Activated gamma-delta T cell (primary cell): ENCODE results near the gene RPTOR.

Source experiments
- DNase-seq: peaks from one replicate; lab custom pipeline; 2025; lab: John Stamatoyannopoulos, UW

RPTOR gene

DNA sequence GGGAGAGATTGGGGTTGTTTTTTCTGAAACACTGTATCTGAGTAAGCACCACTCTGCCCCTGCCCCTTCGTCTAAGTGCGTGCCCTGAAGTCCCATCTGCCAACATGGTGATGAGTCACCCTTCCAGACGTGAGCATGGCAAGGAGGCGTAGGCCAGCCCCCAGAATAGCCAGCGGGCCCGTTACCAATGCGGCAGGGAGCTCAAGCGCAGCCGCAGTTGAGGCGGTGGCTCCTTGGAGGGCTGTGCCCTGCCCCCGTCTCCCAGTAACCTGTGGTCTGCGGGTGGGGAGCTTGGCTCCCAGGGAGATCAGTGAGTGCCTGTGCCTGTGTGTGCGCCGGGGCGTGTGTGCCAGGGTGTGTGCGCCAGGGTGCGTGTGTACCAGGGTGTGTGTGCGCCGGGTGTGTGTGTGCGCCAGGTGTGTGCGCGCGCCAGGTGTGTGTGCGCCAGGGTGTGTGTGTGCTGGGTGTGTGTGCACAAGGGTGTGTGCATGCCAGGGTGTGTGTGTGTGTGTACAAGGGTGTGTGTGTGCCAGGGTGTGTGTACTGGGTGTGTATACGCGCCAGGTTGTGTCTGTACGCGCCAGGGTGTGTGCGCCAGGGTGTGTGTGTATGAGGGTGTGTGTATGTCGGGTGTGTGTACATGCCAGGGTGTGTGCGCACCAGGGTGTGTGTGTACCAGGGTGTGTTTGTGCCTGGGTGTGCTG lies 348.4 kb downstream of the RPTOR start:
- DNase-seq: no peak

DNA sequence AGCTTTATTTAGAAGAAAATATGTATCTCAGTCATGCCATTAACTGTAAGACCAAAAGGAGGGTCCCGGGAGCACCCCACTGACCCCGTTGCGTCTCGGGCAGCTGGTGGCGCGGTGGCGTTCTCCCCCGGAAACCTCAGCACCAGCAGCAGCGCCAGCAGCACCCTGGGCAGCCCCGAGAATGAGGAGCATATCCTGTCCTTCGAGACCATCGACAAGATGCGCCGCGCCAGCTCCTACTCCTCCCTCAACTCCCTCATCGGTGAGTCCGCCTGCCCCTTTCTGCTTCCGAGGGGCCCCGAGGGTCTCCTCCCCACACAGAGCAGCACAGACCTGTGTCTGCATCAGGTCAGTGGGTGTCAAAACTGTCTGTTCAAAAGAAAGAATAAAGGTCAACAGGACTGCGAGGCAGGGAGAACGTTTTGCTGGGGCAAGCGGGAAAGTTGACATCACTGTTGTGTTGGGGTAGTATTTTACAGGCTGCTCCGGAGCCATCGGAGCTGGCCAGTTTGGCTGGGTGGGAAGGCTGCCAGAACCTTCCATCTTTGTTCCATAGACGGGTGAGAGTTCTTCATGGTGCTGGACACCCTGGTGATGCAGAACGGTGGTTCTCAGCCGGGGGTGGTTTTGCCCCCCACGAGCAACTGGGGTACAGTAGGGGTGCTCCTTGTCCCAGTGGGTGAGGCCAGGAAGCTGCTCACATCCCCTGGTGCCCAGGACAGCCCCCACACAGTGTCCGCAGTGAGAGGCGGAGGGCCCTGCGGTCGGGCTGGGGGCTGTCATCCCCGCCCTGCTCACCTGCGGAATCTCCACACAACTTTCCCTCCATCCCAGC lies 349.2 kb downstream of the RPTOR start:
- DNase-seq: no peak

- no peak for DNase-seq
These were observed 349.7 kb downstream of the RPTOR start for GRCh38 chr17:80894439-80894721.

DNA sequence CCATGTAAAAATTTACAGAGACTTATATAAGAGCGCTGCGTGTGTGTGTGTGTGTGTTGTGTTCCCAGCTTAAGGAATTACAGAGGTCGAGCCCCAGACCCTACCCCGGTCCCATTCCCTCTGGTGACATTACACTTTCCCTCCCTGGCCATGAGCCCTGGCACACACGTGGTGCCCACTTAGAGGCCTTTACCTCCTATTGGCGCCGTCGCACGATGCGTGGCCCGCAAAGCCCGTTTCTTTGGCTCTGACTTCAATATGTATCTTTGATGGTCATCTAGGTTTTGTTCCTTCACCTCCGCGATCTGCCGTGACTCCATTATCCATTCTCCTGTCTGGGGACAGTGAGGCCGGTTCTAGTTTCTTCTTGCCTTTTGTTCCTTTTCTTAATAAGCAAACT lies 350.1 kb downstream of the RPTOR start:
- DNase-seq: no peak

DNA sequence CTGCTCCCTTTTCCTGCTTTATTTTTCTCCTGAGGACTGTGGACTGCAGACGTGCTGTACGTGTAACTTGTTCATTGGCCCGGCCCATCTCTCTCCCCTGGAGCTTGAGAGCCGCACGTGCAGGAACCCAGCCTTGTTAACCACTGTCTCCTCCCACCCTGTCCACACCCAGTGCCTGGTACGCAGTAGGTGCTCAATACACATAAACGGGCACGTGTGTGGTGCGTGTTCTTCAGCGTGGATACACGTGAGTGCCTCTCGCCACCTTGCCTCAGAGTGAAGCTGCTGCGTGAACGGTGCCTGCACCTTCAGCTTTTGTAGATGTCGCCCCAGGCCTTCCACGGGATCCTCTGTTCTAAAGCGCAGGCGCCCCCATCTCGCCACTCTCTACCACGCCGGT lies 350.7 kb downstream of the RPTOR start:
- no peak for DNase-seq

DNA sequence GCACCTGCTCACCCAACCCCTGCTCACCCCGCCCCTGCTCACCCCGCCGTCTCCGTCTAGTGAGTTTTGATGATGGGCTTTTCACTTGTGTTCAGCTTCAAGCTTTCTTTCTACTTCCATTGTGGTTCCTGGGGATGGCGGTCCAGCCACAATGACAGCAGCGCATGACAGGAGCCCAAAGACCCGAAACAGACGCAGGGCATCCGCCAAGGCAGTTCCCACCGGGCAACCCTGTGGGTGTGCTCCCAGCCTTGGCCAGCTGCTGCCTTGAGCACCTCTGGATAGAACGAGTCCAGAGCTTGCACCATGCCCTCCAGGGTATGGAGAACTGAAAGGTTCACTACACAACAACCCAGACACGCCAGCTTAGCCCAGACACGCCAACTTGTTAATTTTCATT lies 354.1 kb downstream of the RPTOR start:
- DNase-seq: no peak

DNA sequence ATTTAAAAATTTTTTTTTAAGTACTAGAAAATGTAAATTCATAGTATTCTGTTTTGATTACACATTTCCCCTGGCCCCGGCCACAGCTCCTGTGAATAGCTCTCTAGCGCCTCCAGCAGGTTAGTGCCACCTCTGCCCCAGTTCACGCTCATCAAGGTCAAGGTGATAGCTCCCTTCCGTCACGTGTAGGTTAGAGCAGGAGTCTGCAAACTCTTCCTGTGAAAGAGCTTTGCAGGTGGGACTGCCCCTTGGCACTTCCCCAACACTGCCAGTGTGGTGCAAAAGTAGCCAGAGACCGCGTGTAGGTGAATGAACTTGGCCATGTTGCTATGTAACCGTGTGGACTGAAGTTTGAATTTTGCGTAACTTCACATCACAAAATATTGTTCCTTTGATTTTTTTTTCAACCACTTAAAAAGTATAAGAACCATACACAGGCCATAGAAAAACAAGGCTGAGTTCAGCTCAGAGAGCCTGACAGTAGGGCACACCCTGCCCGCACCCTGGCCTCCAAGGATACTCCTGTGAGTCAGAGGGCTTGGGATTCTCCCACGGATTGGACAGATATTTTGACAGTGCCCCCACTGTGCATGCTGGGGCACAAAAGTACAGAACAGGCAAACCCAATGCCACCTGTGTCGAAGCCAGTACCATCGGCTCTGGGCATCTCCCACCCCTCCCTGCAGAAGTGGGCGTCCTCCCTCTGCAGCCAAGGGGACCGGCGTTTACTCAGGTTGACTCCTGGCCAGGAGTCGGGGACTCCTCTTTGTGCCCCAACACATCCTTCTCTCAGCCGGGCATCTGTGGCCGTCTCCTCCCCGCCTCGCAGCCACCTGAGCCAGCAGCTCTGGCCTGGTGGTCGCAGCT lies 355.0 kb downstream of the RPTOR start:
- no peak for DNase-seq

- DNase-seq: no peak
These were observed 356.7 kb downstream of the RPTOR start for GRCh38 chr17:80901319-80901718.

- DNase-seq: no peak
These were observed 357.7 kb downstream of the RPTOR start for GRCh38 chr17:80902197-80902962.

DNA sequence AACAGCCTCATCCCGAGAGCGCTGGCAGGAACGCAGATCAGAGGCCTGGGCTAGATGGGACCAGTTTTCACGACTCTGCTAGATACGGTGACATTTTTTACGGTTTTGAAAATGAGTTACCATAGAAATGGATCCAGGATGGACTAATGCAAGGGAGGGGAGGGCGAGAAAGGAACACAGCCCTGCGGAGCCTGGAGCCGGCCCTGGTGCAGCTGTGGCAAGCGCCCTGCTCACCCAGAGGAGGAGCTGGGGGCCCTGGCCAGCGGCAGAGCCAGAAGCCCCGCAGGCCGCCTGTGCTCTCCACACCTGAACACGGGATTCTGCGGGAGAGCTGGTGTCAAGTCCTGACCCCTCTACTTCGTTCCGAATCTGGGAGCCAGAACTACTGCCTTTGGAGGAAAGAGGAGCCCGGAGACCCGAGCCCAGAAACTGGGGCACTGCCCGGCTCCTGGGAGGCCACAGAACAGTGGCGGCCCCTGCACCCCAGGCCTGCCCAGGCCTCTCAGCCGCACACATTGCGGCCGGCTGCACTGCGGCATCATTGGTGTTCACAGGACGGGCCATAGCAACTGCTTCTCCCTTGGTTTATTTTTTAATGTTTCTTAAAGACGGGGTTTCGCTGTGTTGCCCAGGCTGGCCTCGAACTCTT lies 358.4 kb downstream of the RPTOR start:
- DNase-seq: no peak

DNA sequence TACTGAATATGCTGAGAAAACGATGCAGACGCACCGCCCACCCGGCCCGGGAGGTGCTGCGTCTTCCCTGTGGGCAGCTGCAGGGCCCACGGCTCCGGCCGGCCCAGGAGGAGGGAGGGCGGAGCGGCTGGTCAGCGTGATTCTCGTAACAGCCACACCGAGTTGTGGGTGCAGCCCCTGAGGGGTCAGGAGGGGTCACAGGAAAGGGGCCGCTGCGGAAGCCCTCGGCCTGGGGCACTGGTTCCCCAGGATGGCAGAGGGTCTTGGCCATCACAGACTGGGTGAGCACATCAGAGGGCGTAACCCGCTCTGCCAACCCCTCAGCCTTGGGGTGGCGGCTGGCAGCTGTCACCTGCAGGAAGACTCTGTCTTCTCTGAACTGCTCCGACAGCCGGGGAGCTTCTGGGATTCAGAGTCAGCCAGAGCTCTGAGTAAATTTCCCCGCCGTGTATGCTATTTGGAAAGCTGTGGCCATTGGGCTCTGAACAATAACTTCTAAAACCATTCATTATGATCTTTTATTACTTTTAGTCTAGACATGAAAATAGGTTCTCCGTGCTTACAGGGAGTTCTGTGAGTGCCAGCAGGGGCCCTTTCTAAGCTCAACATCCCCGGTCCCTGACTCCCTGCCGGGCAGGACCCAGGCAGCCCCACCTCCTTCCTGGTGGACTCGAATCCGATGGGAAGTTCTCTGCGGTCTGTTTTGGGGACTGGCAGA lies 359.6 kb downstream of the RPTOR start:
- no peak for DNase-seq

DNA sequence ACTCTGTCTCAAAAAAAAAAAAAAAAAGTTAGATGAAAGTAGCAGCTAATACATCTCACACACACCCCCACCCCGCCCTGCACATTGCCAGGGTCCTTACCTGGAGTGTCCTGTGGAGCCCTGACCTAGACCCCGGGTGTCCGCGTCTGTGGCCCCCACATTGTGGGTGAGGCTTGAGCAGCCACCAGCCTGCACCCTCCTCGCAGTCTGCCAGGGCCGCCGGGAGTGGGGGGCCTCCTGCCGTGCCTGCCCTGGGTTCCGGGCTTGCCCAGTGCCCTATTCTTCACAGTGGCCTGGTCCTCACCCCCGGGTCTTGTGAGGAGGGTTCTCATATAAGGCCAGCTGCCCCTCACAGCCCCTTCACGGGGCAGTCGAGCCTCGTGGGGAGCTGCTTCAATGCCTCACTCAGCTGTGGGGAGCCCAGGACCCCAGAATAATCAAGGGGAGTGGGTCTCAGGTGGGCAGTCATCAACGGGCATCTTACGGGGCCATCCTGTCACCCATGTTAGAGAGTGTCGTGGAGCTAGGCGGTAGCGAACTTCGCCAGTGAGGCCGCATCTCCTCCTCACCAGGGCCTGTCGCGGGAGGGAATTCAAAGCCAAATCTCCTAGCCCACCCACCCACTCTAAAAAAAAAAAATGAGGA lies 361.1 kb downstream of the RPTOR start:
- no peak for DNase-seq

GRCh38 chr17:80906364-80907259 lies 362.0 kb downstream of the RPTOR start:
- DNase-seq: no peak

DNA sequence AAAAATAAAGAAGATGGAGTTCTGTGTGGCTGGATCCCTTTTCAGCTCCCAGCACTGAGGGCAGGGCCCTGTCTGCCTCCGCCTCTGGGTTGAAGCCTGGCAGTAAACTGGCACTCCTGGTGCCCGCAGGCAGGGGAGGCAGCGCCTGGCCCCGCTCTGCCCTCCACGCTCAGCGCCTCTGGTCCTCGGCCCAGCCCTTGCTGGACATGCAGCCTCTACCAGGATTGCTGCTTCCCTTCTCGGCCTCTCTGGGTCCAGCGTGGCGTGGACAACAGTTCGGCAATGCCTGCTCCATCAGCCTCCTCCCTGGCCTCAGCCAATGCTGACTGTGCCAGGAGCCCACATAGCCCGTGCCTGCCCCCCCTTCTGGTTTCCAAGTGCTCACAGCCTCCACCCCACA lies 362.6 kb downstream of the RPTOR start:
- no peak for DNase-seq

- no peak for DNase-seq
These were observed 363.6 kb downstream of the RPTOR start for GRCh38 chr17:80908211-80908610.

- DNase-seq: no peak
These were observed 364.1 kb downstream of the RPTOR start for GRCh38 chr17:80908776-80909175.

GRCh38 chr17:80909635-80910034 lies 365.0 kb downstream of the RPTOR start:
- DNase-seq: no peak

DNA sequence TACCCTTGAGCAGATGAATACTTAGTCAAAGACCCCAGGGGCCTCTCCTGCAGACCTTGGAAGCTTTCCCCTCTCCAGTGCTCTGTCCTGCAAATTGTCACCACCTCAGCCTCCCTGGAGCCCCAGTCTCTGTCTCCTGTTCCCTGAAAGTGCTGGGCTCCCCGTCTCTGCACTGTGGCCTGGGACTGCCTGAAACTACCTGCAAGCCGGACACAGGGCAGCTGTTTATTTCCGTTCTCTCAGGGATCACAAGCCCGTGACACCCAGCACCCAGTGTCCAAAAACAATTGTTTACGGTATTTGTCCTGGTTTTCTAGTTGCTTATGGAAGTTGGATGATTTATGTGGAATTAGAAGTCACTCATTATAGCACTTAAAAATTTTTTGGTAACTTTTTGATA lies 365.4 kb downstream of the RPTOR start:
- no peak for DNase-seq

- DNase-seq: no peak
These were observed 367.8 kb downstream of the RPTOR start for GRCh38 chr17:80912476-80912875.
